Activated T-helper 1 cell treated with anti-CD3 and anti-CD28 coated beads, Interleukin-12 subunit alpha, Interleukin-12 subunit beta, Interleukin-2, Interleukin-4 antibody, amounts not matched to agents 30 ng/mL and 10 ng/mL and 1 ng/mL, durations not matched to agents 14 hours and 24 hours and 36 hours (primary cell): ENCODE results near the gene PPA2. TPM values are rescaled to one million over a fixed set of nuclear protein-coding genes. Genes with fewer than 3 reads are reported as not detected.
A peak's percentile ranks its signal among the peaks of the same experiment; 100 is the strongest.

Experiments
- DNase-seq: peaks from one replicate; pipeline ENCODE4 v3.0.0; 2021; ENCODE audit warnings: low spot score
- H3K27ac Mint-ChIP-seq: one replicate; pipeline ENCODE4 v1.8.0; 2021; ENCODE audit warnings: mild to moderate bottlenecking, mixed read lengths
- H3K27me3 Mint-ChIP-seq: one replicate; pipeline ENCODE4 v1.8.0; 2022; ENCODE audit warnings: mild to moderate bottlenecking, moderate library complexity, mixed read lengths; ENCODE audit not compliant: insufficient read depth
- H3K36me3 Mint-ChIP-seq: one replicate; pipeline ENCODE4 v1.8.0; 2021; ENCODE audit warnings: low read depth, mixed read lengths
- H3K4me1 Mint-ChIP-seq: one replicate; pipeline ENCODE4 v1.8.0; 2021; ENCODE audit warnings: low read depth, mixed read lengths
- H3K4me3 Mint-ChIP-seq: one replicate; pipeline ENCODE4 v1.8.0; 2021; ENCODE audit warnings: mild to moderate bottlenecking, moderate library complexity, mixed read lengths
- H3K9me3 Mint-ChIP-seq: one replicate; pipeline ENCODE4 v1.8.0; 2021; ENCODE audit warnings: mixed read lengths
- intact Hi-C: fragments of 100-400 bp; cut with micrococcal nuclease; formaldehyde crosslinking; loops from one replicate; pipeline ENCODE4 v1.15.1; 2024
- total RNA-seq: library from RNA; stranded (reverse); gene quantifications from 2 replicates; pipeline ENCODE4 v1.2.3, GENCODE V29; 2022

Gene PPA2
- 58.9 and 67.2 TPM in 2 replicates for total RNA-seq

GRCh38 chr4:105473324-105474098, at the start of gene PPA2:
PPA2 (minus strand) TSS chr4:105474062; CDS start chr4:105474050, 12 bp downstream.
- Mint-ChIP-seq H3K4me3 (peak within 1 kb of the TSS; percentile 95), H3K9me3 (no peaks in the 10 kb centered on the region)

GRCh38 chr4:105520819-105521790, 47.2 kb upstream of the PPA2 start:
- H3K4me1 Mint-ChIP-seq, result no peaks in the 10 kb centered on the region
- H3K27me3 Mint-ChIP-seq, result peaks cover 7% of the 10 kb centered on the region
- intact Hi-C loops, result loop anchor here (1.0 kb wide), 1 partner anchor 194 kb away; no protein-coding TSS in a partner anchor
- H3K36me3 Mint-ChIP-seq, result no peaks in the 10 kb centered on the region
- no peak for DNase-seq
- H3K9me3 Mint-ChIP-seq, result no peaks in the 10 kb centered on the region
- no peak overlapping the region for H3K27ac Mint-ChIP-seq
- H3K4me3 Mint-ChIP-seq, result no peak overlapping the region

More at GRCh38 chr4:105473324-105474098, at the start of gene PPA2:
- Mint-ChIP-seq H3K27me3 (peaks cover 2% of the 10 kb centered on the region), H3K4me1 (peaks cover 37% of the 10 kb centered on the region), H3K27ac (peak within 1 kb of the TSS; percentile 96), H3K36me3 (peaks cover 14% of the 10 kb centered on the region)
- DNase-seq, result peak; percentile 77
- intact Hi-C loops, result loop anchor here (1.0 to 5.0 kb wide), 11 partner anchors 167 to 843 kb away; partner anchors contain the start of genes AIMP1, GSTCD, INTS12 and TBCK

GRCh38 chr4:105510245-105510644, 36.4 kb upstream of the PPA2 start:
- no peak for DNase-seq
- Mint-ChIP-seq H3K4me1 (no peaks in the 10 kb centered on the region), H3K27ac (no peak overlapping the region), H3K4me3 (no peak overlapping the region), H3K27me3 (peaks cover 7% of the 10 kb centered on the region), H3K9me3 (peaks cover 4% of the 10 kb centered on the region), H3K36me3 (no peaks in the 10 kb centered on the region)
- intact Hi-C loops, result no loop called here

- Mint-ChIP-seq H3K27me3 (peaks cover 7% of the 10 kb centered on the region), H3K27ac (no peak overlapping the region), H3K9me3 (peaks cover 4% of the 10 kb centered on the region)
These were observed 35.9 kb upstream of the PPA2 start for GRCh38 chr4:105509714-105510113.

GRCh38 chr4:105509291-105509690, 35.4 kb upstream of the PPA2 start:
- Mint-ChIP-seq H3K27me3 (peaks cover 7% of the 10 kb centered on the region), H3K4me1 (no peaks in the 10 kb centered on the region), H3K9me3 (peaks cover 4% of the 10 kb centered on the region), H3K36me3 (no peaks in the 10 kb centered on the region), H3K4me3 (no peak overlapping the region), H3K27ac (no peak overlapping the region)
- intact Hi-C loops, result no loop called here
- no peak for DNase-seq

More at GRCh38 chr4:105509714-105510113, 35.9 kb upstream of the PPA2 start:
- Mint-ChIP-seq H3K4me1 (no peaks in the 10 kb centered on the region), H3K4me3 (no peak overlapping the region), H3K36me3 (no peaks in the 10 kb centered on the region)
- DNase-seq, result no peak
- intact Hi-C loops, result no loop called here

GRCh38 chr4:105504744-105505143, 30.9 kb upstream of the PPA2 start:
- no peaks in the 10 kb centered on the region for H3K27me3 Mint-ChIP-seq
- no peaks in the 10 kb centered on the region for H3K9me3 Mint-ChIP-seq
- H3K4me1 Mint-ChIP-seq, result no peaks in the 10 kb centered on the region
- no peaks in the 10 kb centered on the region for H3K36me3 Mint-ChIP-seq
- DNase-seq, result no peak
- H3K27ac Mint-ChIP-seq, result no peak overlapping the region
- H3K4me3 Mint-ChIP-seq, result no peak overlapping the region
- intact Hi-C loops, result no loop called here

- H3K4me3 Mint-ChIP-seq, result no peak overlapping the region
- intact Hi-C loops, result no loop called here
These were observed 29.6 kb upstream of the PPA2 start for GRCh38 chr4:105503484-105503883.

GRCh38 chr4:105496899-105497298, 23.0 kb upstream of the PPA2 start:
- intact Hi-C loops, result no loop called here
- peaks cover 3% of the 10 kb centered on the region for H3K27me3 Mint-ChIP-seq
- no peaks in the 10 kb centered on the region for H3K36me3 Mint-ChIP-seq
- no peak overlapping the region for H3K4me3 Mint-ChIP-seq
- no peaks in the 10 kb centered on the region for H3K4me1 Mint-ChIP-seq
- H3K9me3 Mint-ChIP-seq, result no peaks in the 10 kb centered on the region
- H3K27ac Mint-ChIP-seq, result no peak overlapping the region
- DNase-seq, result no peak

More at GRCh38 chr4:105503484-105503883, 29.6 kb upstream of the PPA2 start:
- Mint-ChIP-seq H3K27ac (no peak overlapping the region), H3K4me1 (no peaks in the 10 kb centered on the region), H3K9me3 (no peaks in the 10 kb centered on the region), H3K27me3 (no peaks in the 10 kb centered on the region), H3K36me3 (no peaks in the 10 kb centered on the region)
- no peak for DNase-seq

GRCh38 chr4:105495667-105496066, 21.8 kb upstream of the PPA2 start:
- no peaks in the 10 kb centered on the region for H3K9me3 Mint-ChIP-seq
- H3K4me3 Mint-ChIP-seq, result no peak overlapping the region
- DNase-seq, result no peak
- no peaks in the 10 kb centered on the region for H3K36me3 Mint-ChIP-seq
- peaks cover 4% of the 10 kb centered on the region for H3K27me3 Mint-ChIP-seq
- no peaks in the 10 kb centered on the region for H3K4me1 Mint-ChIP-seq
- intact Hi-C loops, result no loop called here
- H3K27ac Mint-ChIP-seq, result no peak overlapping the region

- Mint-ChIP-seq H3K27me3 (peaks cover 7% of the 10 kb centered on the region), H3K36me3 (no peaks in the 10 kb centered on the region), H3K4me1 (no peaks in the 10 kb centered on the region), H3K9me3 (peaks cover 3% of the 10 kb centered on the region), H3K4me3 (no peak overlapping the region), H3K27ac (no peak overlapping the region)
- DNase-seq, result no peak
- intact Hi-C loops, result no loop called here
These were observed 16.7 kb upstream of the PPA2 start for GRCh38 chr4:105490523-105490922.

- Mint-ChIP-seq H3K36me3 (no peaks in the 10 kb centered on the region), H3K27ac (no peak overlapping the region), H3K4me3 (no peak overlapping the region), H3K27me3 (peaks cover 6% of the 10 kb centered on the region), H3K4me1 (no peaks in the 10 kb centered on the region), H3K9me3 (peaks cover 2% of the 10 kb centered on the region)
- no peak for DNase-seq
- intact Hi-C loops, result no loop called here
These were observed 10.0 kb upstream of the PPA2 start for GRCh38 chr4:105483840-105484239.

GRCh38 chr4:105474099-105474518, 247 bp upstream of the PPA2 start:
- peak overlapping the region; percentile 96 for H3K27ac Mint-ChIP-seq
- DNase-seq, result no peak

More at GRCh38 chr4:105474099-105474518, 247 bp upstream of the PPA2 start:
- H3K36me3 Mint-ChIP-seq, result peaks cover 11% of the 10 kb centered on the region
- peaks cover 37% of the 10 kb centered on the region for H3K4me1 Mint-ChIP-seq
- H3K27me3 Mint-ChIP-seq, result peaks cover 2% of the 10 kb centered on the region
- intact Hi-C loops, result loop anchor here (1.0 to 5.0 kb wide), 3 partner anchors 217 to 842 kb away; partner anchors contain the start of genes AIMP1 and TBCK
- H3K4me3 Mint-ChIP-seq, result peak overlapping the region; percentile 95
- no peaks in the 10 kb centered on the region for H3K9me3 Mint-ChIP-seq
